Lung (tissue), 12 donors: Measurements from ENCODE around the gene RNU7-1. TPM values are rescaled to one million over a fixed set of nuclear protein-coding genes. Genes with fewer than 3 reads are reported as not detected.

Experiments used
- ATAC-seq: fragments of 200-7000 bp; cut with Tn5 transposase; one replicate; pipeline ENCODE4 v1.9.1; 2020; ENCODE audit warnings: moderate number of reproducible peaks; ENCODE audit not compliant: insufficient read depth, low FRiP score
- DNase-seq, 3 donors: peaks; one replicate each; pipeline ENCODE4 v3.0.0-alpha.2; 2013 to 2017
- H3K27ac ChIP-seq, 2 donors: one replicate each; pipeline ENCODE4 v1.5.1; 2013; ENCODE audit warnings: mild to moderate bottlenecking in 2 of 2, moderate library complexity in 2 of 2, control low read depth in 1 of 2, inconsistent platforms in 1 of 2, low read depth in 1 of 2, low read length in 1 of 2
- H3K27me3 ChIP-seq, 3 donors: one replicate each; pipeline ENCODE4 v1.5.1; 2013; ENCODE audit warnings: low read length in 2 of 3; ENCODE audit not compliant: control insufficient read depth in 3 of 3, insufficient read depth in 3 of 3
- H3K36me3 ChIP-seq, 4 donors: one replicate each; pipeline ENCODE4 v1.5.1; 2013; ENCODE audit warnings: low read length in 4 of 4, mild to moderate bottlenecking in 1 of 4, moderate library complexity in 1 of 4; ENCODE audit not compliant: control insufficient read depth in 4 of 4, insufficient read depth in 4 of 4
- H3K4me1 ChIP-seq, 5 donors: one replicate each; pipeline ENCODE4 v1.5.1; 2013; ENCODE audit warnings: low read length in 5 of 5, mild to moderate bottlenecking in 2 of 5, moderate library complexity in 1 of 5; ENCODE audit not compliant: control insufficient read depth in 5 of 5, insufficient read depth in 5 of 5
- H3K4me3 ChIP-seq: one replicate; pipeline ENCODE4 v1.5.1; 2013; ENCODE audit warnings: mild to moderate bottlenecking, control low read depth, moderate library complexity
- H3K9ac ChIP-seq, 2 donors: one replicate each; pipeline ENCODE4 v1.5.1; 2013; ENCODE audit warnings: low read length in 2 of 2, control low read depth in 1 of 2; ENCODE audit not compliant: insufficient read depth in 1 of 2
- H3K9me3 ChIP-seq, 4 donors: one replicate each; pipeline ENCODE4 v1.5.1; 2013; ENCODE audit warnings: low read length in 3 of 4, mild to moderate bottlenecking in 1 of 4, moderate library complexity in 1 of 4; ENCODE audit not compliant: control insufficient read depth in 4 of 4, insufficient read depth in 3 of 4
- WGBS, 2 donors: extraction: QIAGEN DNeasy Blood & Tissue Kit; methylation state at CpG; one replicate each; pipeline ENCODE4 v1.1.7; 2013; 5-methylcytosine and 5-hydroxymethylcytosine counted together
- polyA plus RNA-seq, 2 donors: library from polyadenylated mRNA; stranded (reverse); fragments of 200-250 nt; gene quantifications; one replicate each; pipeline ENCODE4 v1.2.1, GENCODE V29; 2013
- total RNA-seq, 2 donors: library from RNA; depleted of rRNA in 1 of 2; stranded (reverse); fragments of >200 nt in 1 of 2; gene quantifications; one replicate each; pipeline ENCODE4 v1.2.1, GENCODE V29; 2014 to 2021
- TF ChIP-seq, protein P1 (sequence below): IDR thresholded peaks from 2 replicates; pipeline ENCODE4 v1.5.1; 2012; ENCODE audit warnings: mild to moderate bottlenecking; ENCODE audit errors: control extremely low read depth, extremely low read depth
- donor health status: control.
- donor health status: control.
- donor health status: Bipolar disorder and iron deficiency.
- donor health status: healthy.
- donor health status: DM: yes; HTN: yes; CAD: no.

The RNU7-1 gene
- total and polyA plus RNA-seq, 4 donors, result not detected

DNA sequence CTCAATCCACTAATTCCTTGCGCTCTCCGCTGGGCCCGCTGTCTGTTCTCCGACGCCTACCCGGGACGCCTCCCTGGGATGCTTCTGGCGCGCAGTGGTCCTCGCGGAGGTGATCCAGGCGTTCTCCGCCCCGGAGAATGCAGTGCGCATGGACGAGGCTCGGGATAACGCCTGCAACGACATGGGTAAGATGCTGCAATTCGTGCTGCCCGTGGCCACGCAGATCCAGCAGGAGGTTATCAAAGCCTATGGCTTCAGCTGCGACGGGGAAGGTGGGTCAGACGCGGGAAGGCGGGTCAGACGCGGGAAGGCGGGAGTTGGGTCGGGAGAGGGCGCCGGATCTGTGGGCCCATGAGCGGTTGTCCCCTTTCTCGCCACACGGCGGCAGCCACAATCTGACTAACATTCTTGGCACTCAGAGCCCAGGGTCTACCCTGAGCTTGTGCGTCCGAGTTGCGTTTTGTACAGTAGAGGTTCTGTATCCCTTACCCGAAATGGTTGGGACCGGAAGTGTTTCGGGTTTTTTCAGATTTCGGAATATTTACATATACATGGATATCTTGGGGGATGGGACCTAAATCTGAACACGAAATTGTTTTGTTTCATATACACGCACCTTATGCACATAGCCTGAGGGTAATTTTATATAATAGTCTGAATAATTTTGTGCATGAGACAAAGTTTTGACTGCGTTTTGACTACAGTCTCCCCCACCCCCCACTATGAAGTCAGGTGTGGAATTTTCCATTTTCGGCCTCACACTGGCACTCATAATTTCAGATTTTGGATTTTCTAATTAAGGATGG lies 968 bp downstream of the RNU7-1 start:
- Histone ChIP-seq H3K4me1 (peaks cover 0 to 19% (median 12%) of the 10 kb centered on the region in 5 donors), H3K36me3 (peaks cover 0 to 29% (median 16%) of the 10 kb centered on the region in 4 donors), H3K9ac (peak overlapping the region; percentile 72 to 96), H3K4me3 (peak overlapping the region; percentile 48), H3K27me3 (no peaks in the 10 kb centered on the region), H3K27ac (peak overlapping the region; percentile 95 to 98), H3K9me3 (no peaks in the 10 kb centered on the region)
- peak; percentile 96 to 98 (median 97) for DNase-seq
- TF ChIP-seq, protein P1, sequence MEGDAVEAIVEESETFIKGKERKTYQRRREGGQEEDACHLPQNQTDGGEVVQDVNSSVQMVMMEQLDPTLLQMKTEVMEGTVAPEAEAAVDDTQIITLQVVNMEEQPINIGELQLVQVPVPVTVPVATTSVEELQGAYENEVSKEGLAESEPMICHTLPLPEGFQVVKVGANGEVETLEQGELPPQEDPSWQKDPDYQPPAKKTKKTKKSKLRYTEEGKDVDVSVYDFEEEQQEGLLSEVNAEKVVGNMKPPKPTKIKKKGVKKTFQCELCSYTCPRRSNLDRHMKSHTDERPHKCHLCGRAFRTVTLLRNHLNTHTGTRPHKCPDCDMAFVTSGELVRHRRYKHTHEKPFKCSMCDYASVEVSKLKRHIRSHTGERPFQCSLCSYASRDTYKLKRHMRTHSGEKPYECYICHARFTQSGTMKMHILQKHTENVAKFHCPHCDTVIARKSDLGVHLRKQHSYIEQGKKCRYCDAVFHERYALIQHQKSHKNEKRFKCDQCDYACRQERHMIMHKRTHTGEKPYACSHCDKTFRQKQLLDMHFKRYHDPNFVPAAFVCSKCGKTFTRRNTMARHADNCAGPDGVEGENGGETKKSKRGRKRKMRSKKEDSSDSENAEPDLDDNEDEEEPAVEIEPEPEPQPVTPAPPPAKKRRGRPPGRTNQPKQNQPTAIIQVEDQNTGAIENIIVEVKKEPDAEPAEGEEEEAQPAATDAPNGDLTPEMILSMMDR, result peak; percentile 97
- WGBS, 2 donors, result 3 to 4% methylated on average over 48 of the region's 48 CpGs
- ATAC-seq, result peak; percentile 64

DNA sequence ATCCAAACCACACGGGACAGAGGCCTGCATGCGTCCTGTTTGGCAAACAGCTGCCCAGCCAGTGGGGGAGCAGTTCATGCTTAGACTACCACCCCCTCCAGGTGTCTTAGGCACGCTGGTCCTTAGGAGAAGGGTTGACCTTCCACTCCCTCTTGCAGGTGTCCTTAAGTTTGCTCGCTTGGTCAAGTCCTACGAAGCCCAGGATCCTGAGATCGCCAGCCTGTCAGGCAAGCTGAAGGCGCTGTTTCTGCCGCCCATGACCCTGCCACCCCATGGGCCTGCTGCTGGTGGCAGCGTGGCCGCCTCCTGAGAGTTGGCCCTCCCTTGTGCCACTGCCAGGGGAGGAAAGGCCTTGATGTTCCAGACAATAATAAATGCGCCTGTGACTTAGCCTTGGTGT lies 2.0 kb downstream of the RNU7-1 start:
- 74 to 78% methylated on average over 11 of the region's 11 CpGs for WGBS, 2 donors
- H3K9me3 ChIP-seq, result no peaks in the 10 kb centered on the region
- H3K36me3 ChIP-seq, result peaks cover 0 to 21% (median 15%) of the 10 kb centered on the region in 4 donors
- peak overlapping the region in 1 of 2 donors; percentile 50 for H3K27ac ChIP-seq
- no peak for DNase-seq
- ATAC-seq, result no peak
- H3K4me1 ChIP-seq, result peaks cover 0 to 19% (median 12%) of the 10 kb centered on the region in 5 donors
- no peaks in the 10 kb centered on the region for H3K27me3 ChIP-seq
- TF ChIP-seq, protein P1, result no peak
- H3K9ac ChIP-seq, result no peak overlapping the region
- H3K4me3 ChIP-seq, result no peak overlapping the region

DNA sequence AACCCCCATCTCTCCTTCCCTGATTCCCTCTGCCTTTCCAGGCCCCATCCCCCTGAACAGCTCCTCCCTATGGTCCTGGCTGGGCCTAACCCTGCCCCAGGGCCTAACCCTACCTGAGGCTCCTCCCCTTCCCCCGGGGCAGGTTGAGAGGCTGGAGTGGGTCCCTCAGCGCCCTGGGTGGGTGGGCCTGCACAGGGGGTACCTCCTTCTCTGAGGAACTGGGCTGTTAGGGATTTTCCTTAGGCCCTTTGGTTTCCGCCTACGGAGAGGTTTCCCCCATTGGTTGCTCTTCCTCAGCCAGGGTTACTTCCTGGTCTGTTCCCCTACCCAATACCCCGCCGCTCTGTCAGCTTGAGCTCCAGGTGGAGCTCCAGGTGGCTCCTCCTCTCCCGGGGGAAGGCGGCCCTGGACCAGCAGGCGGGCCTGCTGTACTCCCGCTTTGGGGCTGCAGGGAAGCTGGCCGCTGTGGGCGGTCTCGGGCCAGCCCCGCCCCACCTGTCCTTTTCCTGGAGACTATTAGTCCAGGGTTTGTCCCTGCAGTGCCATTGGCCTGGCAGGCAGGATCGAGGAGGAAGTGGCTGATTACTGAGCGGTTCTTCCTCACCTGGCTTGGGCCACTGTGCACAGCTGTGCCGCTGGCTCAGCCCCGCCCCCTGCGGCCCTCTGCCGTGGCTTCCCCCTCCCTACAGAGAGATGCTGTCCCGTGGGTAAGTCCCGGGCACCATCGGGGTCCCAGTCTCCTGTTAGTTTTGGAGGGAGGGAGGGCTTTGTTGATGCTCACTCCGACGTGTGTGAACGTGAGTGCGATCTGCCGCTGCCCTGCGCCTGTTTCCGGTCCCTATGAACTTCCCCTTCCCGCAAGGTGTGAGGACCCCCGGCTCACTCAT lies 2.7 kb downstream of the RNU7-1 start:
- H3K27me3 ChIP-seq, result no peaks in the 10 kb centered on the region
- peak overlapping the region; percentile 4 for H3K4me3 ChIP-seq
- peaks cover 0 to 14% (median 12%) of the 10 kb centered on the region in 4 donors for H3K36me3 ChIP-seq
- H3K9me3 ChIP-seq, result no peaks in the 10 kb centered on the region
- peak; percentile 59 for ATAC-seq
- 15 to 28% methylated on average over 31 to 32 of the region's 32 CpGs for WGBS, 2 donors
- TF ChIP-seq, protein P1, result no peak
- peak; percentile 71 to 86 (median 85) for DNase-seq
- H3K4me1 ChIP-seq, result peaks cover 0 to 19% (median 12%) of the 10 kb centered on the region in 5 donors
- no peak overlapping the region for H3K9ac ChIP-seq
- H3K27ac ChIP-seq, result peak overlapping the region in 1 of 2 donors; percentile 50
